Ovary (tissue), 3 donors: ENCODE measurements around the gene BROX.

Source experiments
- CTCF ChIP-seq, 3 donors: fragments of 450-650 bp in 2 of 3; fragments of 200-600 bp in 1 of 3; IDR thresholded peaks; one replicate each; pipeline versions ENCODE4 v1.5.1 to v1.8.0; 2016 to 2022; ENCODE audit warnings: antibody characterized with exemption in 3 of 3, mild to moderate bottlenecking in 1 of 3
- EP300 ChIP-seq: sonication (generic); formaldehyde crosslinking; IDR thresholded peaks from one replicate; pipeline ENCODE4 v1.6.1; 2017; ENCODE audit warnings: antibody characterized with exemption
- POLR2A ChIP-seq: fragments of 450-650 bp; IDR thresholded peaks from one replicate; pipeline ENCODE4 v1.6.1; 2017; ENCODE audit warnings: antibody characterized with exemption, mild to moderate bottlenecking, moderate library complexity
- donor health status: DM: no; HTN: no; CAD: no.

GRCh38 chr1:222781251-222781650 lies 68.9 kb downstream of the BROX start:
- TF ChIP-seq CTCF (IDR thresholded peaks at IDR 0.05) (no peak), EP300 (no peak), POLR2A (no peak)
